Prostate gland (tissue), 2 donors: ENCODE results near the gene NDUFS6.

Experiments used
- CTCF ChIP-seq, 4 experiments: fragments of 200-600 bp in 2 of 4; fragments of 450-650 bp in 2 of 4; sonication (generic) in 2 of 4; IDR thresholded peaks; 1 replicate in 3 of 4; 2 replicates in 1 of 4; pipeline ENCODE4 v1.5.1; 2016 to 2019; ENCODE audit warnings: antibody characterized with exemption in 4 of 4, mild to moderate bottlenecking in 2 of 4, moderate library complexity in 2 of 4
- POLR2A ChIP-seq: fragments of 450-650 bp; IDR thresholded peaks from one replicate; pipeline ENCODE4 v1.6.1; 2016; ENCODE audit warnings: antibody characterized with exemption, mild to moderate bottlenecking
- POLR2AphosphoS5 ChIP-seq: sonication (generic); formaldehyde crosslinking; IDR thresholded peaks from one replicate; pipeline ENCODE4 v1.6.1; 2017; ENCODE audit warnings: antibody characterized with exemption

GRCh38 chr5:1865486-1865885 is 64.3 kb downstream of the NDUFS6 start:
- TF ChIP-seq CTCF (IDR thresholded peaks at IDR 0.05) (no peak), POLR2A (no peak), POLR2AphosphoS5 (no peak)
